Fibroblast of pulmonary artery (primary cell): ENCODE results near the gene RBP4.

ENCODE experiments used
- DNase-seq: peaks from one replicate; pipeline ENCODE4 v3.0.0-alpha.2; 2010; ENCODE audit warnings: low read depth
- H3K4me3 ChIP-seq: replicated peaks from 2 replicates; pipeline ENCODE4 v1.5.1; 2011; ENCODE audit warnings: low read depth, mild to moderate bottlenecking, control low read depth, low read length, moderate library complexity
- CTCF ChIP-seq: IDR thresholded peaks from 2 replicates; pipeline ENCODE4 v1.5.1; 2011; ENCODE audit warnings: mild to moderate bottlenecking, control low read depth, low read length, inconsistent platforms; ENCODE audit errors: missing control alignments

The RBP4 gene

GRCh38 chr10:93579089-93579488 lies 21.9 kb downstream of the RBP4 start:
- no peak for DNase-seq
- H3K4me3 ChIP-seq = no peak overlapping the region
- no peak for TF ChIP-seq CTCF

GRCh38 chr10:93577565-93577964 lies 23.5 kb downstream of the RBP4 start:
- no peak for DNase-seq
- H3K4me3 ChIP-seq = no peak overlapping the region
- no peak for TF ChIP-seq CTCF

GRCh38 chr10:93576888-93577287 lies 24.1 kb downstream of the RBP4 start:
- no peak for DNase-seq
- TF ChIP-seq CTCF = no peak
- no peak overlapping the region for H3K4me3 ChIP-seq

- H3K4me3 ChIP-seq = no peak overlapping the region
- no peak for TF ChIP-seq CTCF
- no peak for DNase-seq
These were observed 27.1 kb downstream of the RBP4 start for GRCh38 chr10:93573924-93574323.

- DNase-seq = no peak
- no peak for TF ChIP-seq CTCF
- no peak overlapping the region for H3K4me3 ChIP-seq
These were observed 27.8 kb downstream of the RBP4 start for GRCh38 chr10:93573051-93573909.

GRCh38 chr10:93572606-93573005 lies 28.4 kb downstream of the RBP4 start:
- no peak for TF ChIP-seq CTCF
- DNase-seq = no peak
- no peak overlapping the region for H3K4me3 ChIP-seq

- TF ChIP-seq CTCF = no peak
- DNase-seq = no peak
- no peak overlapping the region for H3K4me3 ChIP-seq
These were observed 30.7 kb downstream of the RBP4 start for GRCh38 chr10:93570383-93570782.
